ENCODE data around the gene RBM14. TPM values are rescaled to one million over a fixed set of nuclear protein-coding genes. Genes with fewer than 3 reads are reported as not detected.
A peak's percentile ranks its signal among the peaks of the same experiment; 100 is the strongest.

The RBM14 gene
- total RNA-seq, 1 donor from 2014 or later = 7.4 TPM

DNA sequence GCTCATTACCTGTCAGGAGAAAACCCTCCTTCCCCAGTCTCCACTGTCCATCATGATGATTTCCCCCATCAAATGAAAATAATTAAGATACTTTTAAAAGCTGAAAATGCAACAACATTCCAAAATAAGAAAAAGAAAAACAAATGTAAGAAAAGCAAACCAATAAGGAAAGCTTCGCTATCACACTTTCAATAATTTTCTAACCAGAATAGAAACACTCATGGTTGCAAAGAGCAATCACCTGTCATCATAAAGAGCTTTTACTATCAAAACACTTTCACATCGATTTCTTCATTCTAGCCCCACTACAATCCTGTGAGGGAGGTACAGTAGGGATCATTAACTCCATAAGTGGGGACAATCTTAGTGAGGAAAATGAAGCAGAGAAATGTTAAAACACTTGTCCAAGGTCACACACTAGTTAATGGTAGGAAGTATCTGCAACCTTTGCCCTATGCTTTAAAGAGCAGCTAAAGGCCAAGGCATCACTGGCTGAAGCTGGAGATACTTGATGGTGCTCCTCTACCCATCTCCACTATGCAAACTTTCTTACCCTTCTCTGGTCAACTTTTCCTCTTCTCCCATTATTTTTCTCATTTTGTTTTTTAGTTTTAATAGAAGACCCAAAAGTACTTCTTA lies 58.7 kb downstream of the RBM14 start:
- no peak for FAIRE-seq
- H3K4me3 ChIP-seq (ENCODE audit: low read depth, low read length) = no peak overlapping the region
- no peaks in the 10 kb centered on the region for H3K36me3 ChIP-seq (ENCODE audit: control insufficient read depth, insufficient read depth, low read length)
- TF ChIP-seq, protein P1, sequence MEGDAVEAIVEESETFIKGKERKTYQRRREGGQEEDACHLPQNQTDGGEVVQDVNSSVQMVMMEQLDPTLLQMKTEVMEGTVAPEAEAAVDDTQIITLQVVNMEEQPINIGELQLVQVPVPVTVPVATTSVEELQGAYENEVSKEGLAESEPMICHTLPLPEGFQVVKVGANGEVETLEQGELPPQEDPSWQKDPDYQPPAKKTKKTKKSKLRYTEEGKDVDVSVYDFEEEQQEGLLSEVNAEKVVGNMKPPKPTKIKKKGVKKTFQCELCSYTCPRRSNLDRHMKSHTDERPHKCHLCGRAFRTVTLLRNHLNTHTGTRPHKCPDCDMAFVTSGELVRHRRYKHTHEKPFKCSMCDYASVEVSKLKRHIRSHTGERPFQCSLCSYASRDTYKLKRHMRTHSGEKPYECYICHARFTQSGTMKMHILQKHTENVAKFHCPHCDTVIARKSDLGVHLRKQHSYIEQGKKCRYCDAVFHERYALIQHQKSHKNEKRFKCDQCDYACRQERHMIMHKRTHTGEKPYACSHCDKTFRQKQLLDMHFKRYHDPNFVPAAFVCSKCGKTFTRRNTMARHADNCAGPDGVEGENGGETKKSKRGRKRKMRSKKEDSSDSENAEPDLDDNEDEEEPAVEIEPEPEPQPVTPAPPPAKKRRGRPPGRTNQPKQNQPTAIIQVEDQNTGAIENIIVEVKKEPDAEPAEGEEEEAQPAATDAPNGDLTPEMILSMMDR (IDR thresholded peaks at IDR 0.05; ENCODE audit: insufficient read depth, low read length, severe bottlenecking) = no peak
- H3K27me3 ChIP-seq (ENCODE audit: control insufficient read depth, insufficient read depth, low read length) = no peaks in the 10 kb centered on the region
- DNase-seq (ENCODE audit: low read depth) = no peak

DNA sequence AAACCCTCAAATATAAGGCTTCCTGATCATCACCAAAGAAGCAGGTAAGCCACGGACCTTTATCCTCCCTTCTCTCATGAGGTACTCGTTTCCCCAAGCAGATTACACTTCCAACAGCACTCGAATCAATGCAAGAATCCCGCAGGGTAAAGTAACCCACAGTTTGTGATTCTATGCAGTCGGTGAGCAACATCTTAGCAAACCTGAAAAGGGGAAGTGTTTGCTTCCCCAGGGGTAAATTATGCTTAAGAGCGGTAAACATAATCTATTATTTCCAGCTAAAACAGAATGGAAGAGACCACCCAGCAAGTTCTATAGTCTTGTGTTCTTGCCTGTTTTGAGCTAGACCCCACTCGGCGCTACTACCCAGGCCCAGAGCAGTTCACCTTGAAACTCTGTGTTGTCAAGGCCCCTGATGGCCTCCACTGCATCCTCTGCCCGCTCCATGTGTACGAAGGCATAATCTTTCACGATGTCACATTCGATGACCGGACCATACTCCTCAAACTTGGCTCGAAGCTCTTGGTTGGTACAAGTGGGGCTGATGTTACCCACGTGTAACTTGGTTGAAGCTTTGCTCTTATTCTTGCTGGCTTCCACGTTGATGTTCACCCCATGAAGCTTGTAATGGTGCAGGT lies 60.0 kb downstream of the RBM14 start:
- FAIRE-seq = peak; percentile 7
- no peaks in the 10 kb centered on the region for H3K27me3 ChIP-seq (ENCODE audit: control insufficient read depth, insufficient read depth, low read length)
- H3K36me3 ChIP-seq (ENCODE audit: control insufficient read depth, insufficient read depth, low read length) = no peaks in the 10 kb centered on the region
- DNase-seq (ENCODE audit: low read depth) = no peak
- H3K4me3 ChIP-seq (ENCODE audit: low read depth, low read length) = no peak overlapping the region
- TF ChIP-seq, protein P1 (IDR thresholded peaks at IDR 0.05; ENCODE audit: insufficient read depth, low read length, severe bottlenecking) = no peak

Other genes starting within 250 kb of the RBM14 start
- gene SLC29A2, start 244.9 kb upstream of the RBM14 start, total RNA-seq = 1.9 and 2.1 TPM in 2 replicates
- gene NPAS4, start 195.6 kb upstream of the RBM14 start, total RNA-seq = not detected in 2 replicates
- 38.5 and 43.7 TPM in 2 replicates for gene MRPL11, start 177.8 kb upstream of the RBM14 start, total RNA-seq
- gene PELI3, start 149.7 kb upstream of the RBM14 start, total RNA-seq = 10.4 and 11.6 TPM in 2 replicates
- gene DPP3, start 136.2 kb upstream of the RBM14 start, total RNA-seq = 45.0 and 70.0 TPM in 2 replicates
- gene BBS1, start 106.0 kb upstream of the RBM14 start, total RNA-seq = 8.2 and 9.5 TPM in 2 replicates
- gene ZDHHC24, start 70.6 kb upstream of the RBM14 start, total RNA-seq = 8.4 and 9.7 TPM in 2 replicates
- gene ACTN3, start 69.7 kb upstream of the RBM14 start, total RNA-seq = not detected in 2 replicates
- gene CTSF, start 48.0 kb upstream of the RBM14 start, total RNA-seq = 1.6 and 2.4 TPM in 2 replicates
- gene CCDC87, start 23.6 kb upstream of the RBM14 start, total RNA-seq = under 0.01 TPM in 2 replicates
- 29.3 and 30.3 TPM in 2 replicates for gene CCS, start 23.4 kb upstream of the RBM14 start, total RNA-seq
- gene RBM4, start 22.1 kb downstream of the RBM14 start, total RNA-seq = 173 and 246 TPM in 2 replicates
- 13.4 and 15.7 TPM in 2 replicates for gene RBM4B, start 61.3 kb downstream of the RBM14 start, total RNA-seq
- gene SPTBN2, start 112.6 kb downstream of the RBM14 start, total RNA-seq = 38.7 and 67.3 TPM in 2 replicates
- 17.4 and 26.8 TPM in 2 replicates for gene RCE1, start 226.8 kb downstream of the RBM14 start, total RNA-seq
- 13.1 and 16.3 TPM in 2 replicates for gene LRFN4, start 240.4 kb downstream of the RBM14 start, total RNA-seq